Cardiac fibroblast (primary cell): ENCODE results near the gene IFNA4.
"Not testable (repeated sequence)": the region's sequence is repeated elsewhere in the genome, so short reads cannot be mapped to it uniquely, and the experiment has no call there.

Experiments
- DNase-seq, 2 donors: peaks; one replicate each; pipeline versions ENCODE4 v3.0.0 to v3.0.0-alpha.2; 2010; ENCODE audit warnings: low read depth in 2 of 2
- H3K4me3 ChIP-seq, 2 donors: replicated peaks in 1 of 2; 1 replicate in 1 of 2; 2 replicates in 1 of 2; pipeline ENCODE4 v1.5.1; 2011; ENCODE audit warnings: low read depth in 2 of 2, low read length in 2 of 2, mild to moderate bottlenecking in 2 of 2, moderate library complexity in 1 of 2
- CTCF ChIP-seq: IDR thresholded peaks from one replicate; pipeline ENCODE4 v1.5.1; 2011; ENCODE audit warnings: low read depth, mild to moderate bottlenecking, low read length, inconsistent platforms

Gene IFNA4

GRCh38 chr9:21187487-21187886 lies at the start of gene IFNA4:
Gene IFNA4, minus strand, starts transcription at chr9:21187587. Its CDS starts 56 bp downstream, at chr9:21187531.
- not testable (repeated sequence) for DNase-seq, H3K4me3 ChIP-seq

- not testable (repeated sequence) for DNase-seq, H3K4me3 ChIP-seq
Observed at GRCh38 chr9:21236360-21236714, 49.0 kb upstream of the IFNA4 start.

GRCh38 chr9:21235468-21236359 lies 48.3 kb upstream of the IFNA4 start:
- peak; percentile 59 to 68 for DNase-seq
- H3K4me3 ChIP-seq, result not testable (repeated sequence)
- peak; percentile 62 for TF ChIP-seq CTCF

GRCh38 chr9:21234153-21234687 lies 46.8 kb upstream of the IFNA4 start:
- TF ChIP-seq CTCF, result no peak
- no peak overlapping the region for H3K4me3 ChIP-seq
- no peak for DNase-seq

GRCh38 chr9:21233258-21233657 lies 45.9 kb upstream of the IFNA4 start:
- no peak overlapping the region for H3K4me3 ChIP-seq
- DNase-seq, result no peak
- TF ChIP-seq CTCF, result no peak

GRCh38 chr9:21228122-21228521 lies 40.7 kb upstream of the IFNA4 start, which contains the start of gene IFNA17:
Gene IFNA17, minus strand, starts transcription at chr9:21228222. Its CDS starts 49 bp downstream, at chr9:21228173.
- no peak for DNase-seq
- TF ChIP-seq CTCF, result no peak
- H3K4me3 ChIP-seq, result no peak within 1 kb of the TSS

- H3K4me3 ChIP-seq, DNase-seq: not testable (repeated sequence)
Observed at GRCh38 chr9:21217211-21217610, 29.8 kb upstream of the IFNA4 start, which contains the start of gene IFNA16. Gene IFNA16, minus strand, starts transcription at chr9:21217311. Its CDS starts 6 bp downstream, at chr9:21217305.

GRCh38 chr9:21213411-21214326 lies 26.3 kb upstream of the IFNA4 start:
- peak; percentile 9 to 17 for DNase-seq
- TF ChIP-seq CTCF, result peak; percentile 55
- H3K4me3 ChIP-seq, result not testable (repeated sequence)

GRCh38 chr9:21212160-21212559 lies 24.8 kb upstream of the IFNA4 start:
- DNase-seq, H3K4me3 ChIP-seq: not testable (repeated sequence)

- H3K4me3 ChIP-seq, DNase-seq: not testable (repeated sequence)
Observed at GRCh38 chr9:21210782-21211181, 23.4 kb upstream of the IFNA4 start.
